Measurements from ENCODE around the gene ARHGAP30.

Gene ARHGAP30

GRCh38 chr1:161054232-161054631 lies 15.5 kb downstream of the ARHGAP30 start:
- no peak for DNase-seq (ENCODE audit: low spot score)
- peak overlapping the region; percentile 15 for H2BK15ac ChIP-seq (ENCODE audit: low read length)
- H3K9me3 ChIP-seq (replicated peaks in 1 of 2; ENCODE audit: control insufficient read depth in 2 of 2, insufficient read depth in 1 of 2, low read depth in 1 of 2, low read length in 2 of 2), result peaks cover 2 to 6% of the 10 kb centered on the region in 2 donors
- no peak overlapping the region for H4K8ac ChIP-seq (ENCODE audit: low read depth, low read length)
- no peak overlapping the region for H2BK120ac ChIP-seq (ENCODE audit: low read depth, low read length)
- H3K4me3 ChIP-seq (ENCODE audit: low read length in 2 of 2), result no peak overlapping the region
- no peak overlapping the region for H2BK12ac ChIP-seq (ENCODE audit: low read length)
- no peak overlapping the region for H4K91ac ChIP-seq (ENCODE audit: low read depth, low read length, poor library complexity)
- peak overlapping the region; percentile 40 for H2AK5ac ChIP-seq (ENCODE audit: low read depth, low read length)
- no CpG with 5 or more reads among the region's 4 CpGs for WGBS, 2 donors (ENCODE audit: extremely low coverage in 2 of 2, insufficient read length in 2 of 2, insufficient replicate concordance in 1 of 2)
- no peaks in the 10 kb centered on the region for H3K36me3 ChIP-seq (replicated peaks in 1 of 2; ENCODE audit: control insufficient read depth in 2 of 2, insufficient read depth in 2 of 2, low read length in 2 of 2)
- H2BK5ac ChIP-seq (ENCODE audit: low read length), result no peak overlapping the region
- H3K4ac ChIP-seq (ENCODE audit: low read length), result no peak overlapping the region
- peak overlapping the region; percentile 19 for H3K18ac ChIP-seq (ENCODE audit: low read length)
- H3K4me2 ChIP-seq (ENCODE audit: insufficient read depth, low read length, poor library complexity, severe bottlenecking), result no peak overlapping the region
- H2AFZ ChIP-seq (ENCODE audit: low read length), result no peak overlapping the region
- no peak overlapping the region for H3K23ac ChIP-seq (ENCODE audit: low read depth, low read length, poor library complexity)
- H3K27me3 ChIP-seq (ENCODE audit: control insufficient read depth in 3 of 3, insufficient read depth in 3 of 3, low read depth in 1 of 3, low read length in 3 of 3), result peaks cover 0 to 2% (median 0%) of the 10 kb centered on the region in 3 experiments
- H3K79me1 ChIP-seq (ENCODE audit: low read depth, low read length), result no peaks in the 10 kb centered on the region
- no peak overlapping the region for H3K9ac ChIP-seq (ENCODE audit: low read depth, low read length, poor library complexity)
- H3K27ac ChIP-seq (replicated peaks; ENCODE audit: low read length), result no peak overlapping the region
- H3K4me1 ChIP-seq (ENCODE audit: control insufficient read depth in 2 of 2, insufficient read depth in 1 of 2, low read depth in 1 of 2, low read length in 2 of 2), result no peaks in the 10 kb centered on the region
- H3K14ac ChIP-seq (ENCODE audit: low read length), result no peak overlapping the region

GRCh38 chr1:161052899-161053298 lies 16.8 kb downstream of the ARHGAP30 start:
- H3K4me2 ChIP-seq (ENCODE audit: insufficient read depth, low read length, poor library complexity, severe bottlenecking), result no peak overlapping the region
- H3K18ac ChIP-seq (ENCODE audit: low read length), result no peak overlapping the region
- no peaks in the 10 kb centered on the region for H3K36me3 ChIP-seq (replicated peaks in 1 of 2; ENCODE audit: control insufficient read depth in 2 of 2, insufficient read depth in 2 of 2, low read length in 2 of 2)
- no peak overlapping the region for H2AFZ ChIP-seq (ENCODE audit: low read length)
- H3K4me3 ChIP-seq (ENCODE audit: low read length in 2 of 2), result no peak overlapping the region
- no peak overlapping the region for H3K9ac ChIP-seq (ENCODE audit: low read depth, low read length, poor library complexity)
- H3K4ac ChIP-seq (ENCODE audit: low read length), result no peak overlapping the region
- no peak for DNase-seq (ENCODE audit: low spot score)
- H4K8ac ChIP-seq (ENCODE audit: low read depth, low read length), result no peak overlapping the region
- H2BK5ac ChIP-seq (ENCODE audit: low read length), result no peak overlapping the region
- H2AK5ac ChIP-seq (ENCODE audit: low read depth, low read length), result no peak overlapping the region
- no peak overlapping the region for H3K14ac ChIP-seq (ENCODE audit: low read length)
- H2BK12ac ChIP-seq (ENCODE audit: low read length), result no peak overlapping the region
- WGBS, 2 donors (ENCODE audit: extremely low coverage in 2 of 2, insufficient read length in 2 of 2, insufficient replicate concordance in 1 of 2), result no CpG with 5 or more reads among the region's 3 CpGs
- H3K9me3 ChIP-seq (replicated peaks in 1 of 2; ENCODE audit: control insufficient read depth in 2 of 2, insufficient read depth in 1 of 2, low read depth in 1 of 2, low read length in 2 of 2), result peaks cover 8 to 19% of the 10 kb centered on the region in 2 donors
- no peak overlapping the region for H2BK120ac ChIP-seq (ENCODE audit: low read depth, low read length)
- no peak overlapping the region for H3K27ac ChIP-seq (replicated peaks; ENCODE audit: low read length)
- no peaks in the 10 kb centered on the region for H3K79me1 ChIP-seq (ENCODE audit: low read depth, low read length)
- H3K23ac ChIP-seq (ENCODE audit: low read depth, low read length, poor library complexity), result no peak overlapping the region
- peaks cover 0 to 2% (median 0%) of the 10 kb centered on the region in 3 experiments for H3K27me3 ChIP-seq (ENCODE audit: control insufficient read depth in 3 of 3, insufficient read depth in 3 of 3, low read depth in 1 of 3, low read length in 3 of 3)
- H3K4me1 ChIP-seq (ENCODE audit: control insufficient read depth in 2 of 2, insufficient read depth in 1 of 2, low read depth in 1 of 2, low read length in 2 of 2), result no peaks in the 10 kb centered on the region
- no peak overlapping the region for H4K91ac ChIP-seq (ENCODE audit: low read depth, low read length, poor library complexity)
- H2BK15ac ChIP-seq (ENCODE audit: low read length), result no peak overlapping the region

GRCh38 chr1:161051219-161051618 lies 18.5 kb downstream of the ARHGAP30 start:
- H2AK5ac ChIP-seq (ENCODE audit: low read depth, low read length), result peak overlapping the region; percentile 61
- H3K4me2 ChIP-seq (ENCODE audit: insufficient read depth, low read length, poor library complexity, severe bottlenecking), result no peak overlapping the region
- no peak overlapping the region for H3K9ac ChIP-seq (ENCODE audit: low read depth, low read length, poor library complexity)
- H3K4me1 ChIP-seq (ENCODE audit: control insufficient read depth in 2 of 2, insufficient read depth in 1 of 2, low read depth in 1 of 2, low read length in 2 of 2), result no peaks in the 10 kb centered on the region
- no peak overlapping the region for H2BK120ac ChIP-seq (ENCODE audit: low read depth, low read length)
- peak overlapping the region; percentile 53 for H2BK12ac ChIP-seq (ENCODE audit: low read length)
- no peak overlapping the region for H2AFZ ChIP-seq (ENCODE audit: low read length)
- H3K23ac ChIP-seq (ENCODE audit: low read depth, low read length, poor library complexity), result peak overlapping the region; percentile 47
- no peak for DNase-seq (ENCODE audit: low spot score)
- H3K14ac ChIP-seq (ENCODE audit: low read length), result no peak overlapping the region
- H3K4ac ChIP-seq (ENCODE audit: low read length), result no peak overlapping the region
- no CpG with 5 or more reads among the region's 10 CpGs for WGBS, 2 donors (ENCODE audit: extremely low coverage in 2 of 2, insufficient read length in 2 of 2, insufficient replicate concordance in 1 of 2)
- H3K9me3 ChIP-seq (replicated peaks in 1 of 2; ENCODE audit: control insufficient read depth in 2 of 2, insufficient read depth in 1 of 2, low read depth in 1 of 2, low read length in 2 of 2), result peaks cover 14 to 32% of the 10 kb centered on the region in 2 donors
- H3K4me3 ChIP-seq (ENCODE audit: low read length in 2 of 2), result no peak overlapping the region
- no peaks in the 10 kb centered on the region for H3K79me1 ChIP-seq (ENCODE audit: low read depth, low read length)
- H2BK5ac ChIP-seq (ENCODE audit: low read length), result no peak overlapping the region
- no peak overlapping the region for H3K18ac ChIP-seq (ENCODE audit: low read length)
- no peak overlapping the region for H4K8ac ChIP-seq (ENCODE audit: low read depth, low read length)
- no peak overlapping the region for H3K27ac ChIP-seq (replicated peaks; ENCODE audit: low read length)
- H4K91ac ChIP-seq (ENCODE audit: low read depth, low read length, poor library complexity), result no peak overlapping the region
- peaks cover 0 to 2% (median 0%) of the 10 kb centered on the region in 3 experiments for H3K27me3 ChIP-seq (ENCODE audit: control insufficient read depth in 3 of 3, insufficient read depth in 3 of 3, low read depth in 1 of 3, low read length in 3 of 3)
- H2BK15ac ChIP-seq (ENCODE audit: low read length), result no peak overlapping the region
- no peaks in the 10 kb centered on the region for H3K36me3 ChIP-seq (replicated peaks in 1 of 2; ENCODE audit: control insufficient read depth in 2 of 2, insufficient read depth in 2 of 2, low read length in 2 of 2)

GRCh38 chr1:161048949-161049722 lies 20.6 kb downstream of the ARHGAP30 start:
- WGBS, 2 donors (ENCODE audit: extremely low coverage in 2 of 2, insufficient read length in 2 of 2, insufficient replicate concordance in 1 of 2), result no CpG with 5 or more reads among the region's 5 CpGs
- H3K14ac ChIP-seq (ENCODE audit: low read length), result no peak overlapping the region
- peaks cover 0 to under 1% (median 0%) of the 10 kb centered on the region in 3 experiments for H3K27me3 ChIP-seq (ENCODE audit: control insufficient read depth in 3 of 3, insufficient read depth in 3 of 3, low read depth in 1 of 3, low read length in 3 of 3)
- no peak overlapping the region for H3K27ac ChIP-seq (replicated peaks; ENCODE audit: low read length)
- H3K9ac ChIP-seq (ENCODE audit: low read depth, low read length, poor library complexity), result no peak overlapping the region
- no peak overlapping the region for H2BK120ac ChIP-seq (ENCODE audit: low read depth, low read length)
- H3K79me1 ChIP-seq (ENCODE audit: low read depth, low read length), result no peaks in the 10 kb centered on the region
- no peak overlapping the region for H3K4me2 ChIP-seq (ENCODE audit: insufficient read depth, low read length, poor library complexity, severe bottlenecking)
- H3K4ac ChIP-seq (ENCODE audit: low read length), result no peak overlapping the region
- peaks cover 2 to 7% of the 10 kb centered on the region in 2 donors for H3K4me1 ChIP-seq (ENCODE audit: control insufficient read depth in 2 of 2, insufficient read depth in 1 of 2, low read depth in 1 of 2, low read length in 2 of 2)
- H3K23ac ChIP-seq (ENCODE audit: low read depth, low read length, poor library complexity), result no peak overlapping the region
- no peak overlapping the region for H4K8ac ChIP-seq (ENCODE audit: low read depth, low read length)
- peak overlapping the region; percentile 32 for H2AK5ac ChIP-seq (ENCODE audit: low read depth, low read length)
- DNase-seq (ENCODE audit: low spot score), result no peak
- H2BK12ac ChIP-seq (ENCODE audit: low read length), result no peak overlapping the region
- H3K4me3 ChIP-seq (ENCODE audit: low read length in 2 of 2), result no peak overlapping the region
- H4K91ac ChIP-seq (ENCODE audit: low read depth, low read length, poor library complexity), result no peak overlapping the region
- no peak overlapping the region for H3K18ac ChIP-seq (ENCODE audit: low read length)
- no peak overlapping the region for H2BK15ac ChIP-seq (ENCODE audit: low read length)
- H2AFZ ChIP-seq (ENCODE audit: low read length), result no peak overlapping the region
- no peaks in the 10 kb centered on the region for H3K36me3 ChIP-seq (replicated peaks in 1 of 2; ENCODE audit: control insufficient read depth in 2 of 2, insufficient read depth in 2 of 2, low read length in 2 of 2)
- peak overlapping the region; percentile 33 for H2BK5ac ChIP-seq (ENCODE audit: low read length)
- peaks cover 14 to 32% of the 10 kb centered on the region in 2 donors for H3K9me3 ChIP-seq (replicated peaks in 1 of 2; ENCODE audit: control insufficient read depth in 2 of 2, insufficient read depth in 1 of 2, low read depth in 1 of 2, low read length in 2 of 2)
